ENCODE data around the gene ZNF766. TPM values are rescaled to one million over a fixed set of nuclear protein-coding genes. Genes with fewer than 3 reads are reported as not detected.
A peak's percentile ranks its signal among the peaks of the same experiment; 100 is the strongest.

ZNF766 gene
- 15.5 and 17.1 TPM in 2 replicates for total RNA-seq (2014; rRNA removed; shearing (Covaris generic))
- total RNA-seq (2022), result 15.8 and 26.4 TPM in 2 replicates
- Bru-seq, nascent RNA, result percentile 78 among the genes with signal in this experiment
- BruChase-seq, experiment 1, labeled RNA remaining after a 6-hour chase, result percentile 72 among the genes with signal in this experiment
- BruChase-seq, experiment 2, labeled RNA remaining after a 2-hour chase, result percentile 70 among the genes with signal in this experiment
- long read RNA-seq, full-length matches to known transcripts, result 48 of 55 reads
- long read RNA-seq, partial matches to known transcripts, result 2 of 55 reads
- long read RNA-seq, other reads (novel, unspliced or antisense), result 5 of 55 reads

- Histone ChIP-seq H3K9me3 (ENCODE audit: low read length) (peaks cover 16% of the 10 kb centered on the region), H3K4me2 (ENCODE audit: low read length) (peak within 1 kb of the TSS; percentile 87), H3K4me3 (ENCODE audit: low read depth, low read length, poor library complexity, severe bottlenecking) (peak within 1 kb of the TSS; percentile 91), H4K20me1 (ENCODE audit: insufficient read depth, low read length) (no peaks in the 10 kb centered on the region), H2AFZ (ENCODE audit: low read length) (peak within 1 kb of the TSS; percentile 92), H3K79me2 (ENCODE audit: insufficient read depth, low read depth, low read length) (peaks cover 51% of the 10 kb centered on the region), H3K4me1 (ENCODE audit: insufficient read depth, low read length, poor library complexity, severe bottlenecking) (peaks cover 16% of the 10 kb centered on the region), H3K36me3 (ENCODE audit: insufficient read depth, low read length) (peaks cover 39% of the 10 kb centered on the region), H3K9me2 (ENCODE audit: insufficient read depth, low read length) (no peaks in the 10 kb centered on the region), H3K27ac (ENCODE audit: low read depth, low read length, poor library complexity, severe bottlenecking) (peak within 1 kb of the TSS; percentile 64)
- ChIA-PET CTCF (ENCODE audit: unreplicated experiment) (no interaction called here), POLR2A (no interaction called here)
- TSS peak; percentile 84 for BruUV-seq (replicated peaks)
- no peak for TF ChIP-seq EZH2phosphoT487 (IDR thresholded peaks at IDR 0.05; ENCODE audit: borderline replicate concordance, low read depth, low read length)
- no peak for TF ChIP-seq CTCF (conservative IDR thresholded peaks at IDR 0.05; ENCODE audit: low read length)
- peak; percentile 95 for DNase-seq (ENCODE audit: low spot score)
- intact Hi-C loops (cut with micrococcal nuclease; ENCODE audit: unreplicated experiment), result no loop called here
These were observed at the start of gene ZNF766 for GRCh38 chr19:52269338-52270261. Gene ZNF766, plus strand, starts transcription at chr19:52269587. Its CDS starts 27 bp downstream, at chr19:52269614.

- BruUV-seq (replicated peaks), result no TSS peak
- Histone ChIP-seq H3K79me2 (ENCODE audit: insufficient read depth, low read depth, low read length) (no peaks in the 10 kb centered on the region), H3K4me2 (ENCODE audit: low read length) (no peak overlapping the region), H2AFZ (ENCODE audit: low read length) (no peak overlapping the region), H3K4me1 (ENCODE audit: insufficient read depth, low read length, poor library complexity, severe bottlenecking) (no peaks in the 10 kb centered on the region), H3K9me3 (ENCODE audit: low read length) (no peaks in the 10 kb centered on the region), H3K9me2 (ENCODE audit: insufficient read depth, low read length) (no peaks in the 10 kb centered on the region), H4K20me1 (ENCODE audit: insufficient read depth, low read length) (no peaks in the 10 kb centered on the region), H3K27ac (ENCODE audit: low read depth, low read length, poor library complexity, severe bottlenecking) (no peak overlapping the region), H3K4me3 (ENCODE audit: low read depth, low read length, poor library complexity, severe bottlenecking) (no peak overlapping the region), H3K36me3 (ENCODE audit: insufficient read depth, low read length) (peaks cover 100% of the 10 kb centered on the region)
- CTCF ChIA-PET (ENCODE audit: unreplicated experiment), result no interaction called here
- POLR2A ChIA-PET, result no interaction called here
- intact Hi-C loops (cut with micrococcal nuclease; ENCODE audit: unreplicated experiment), result no loop called here
- DNase-seq (ENCODE audit: low spot score), result no peak
- TF ChIP-seq CTCF (conservative IDR thresholded peaks at IDR 0.05; ENCODE audit: low read length), result no peak
These were observed 49.8 kb upstream of the ZNF766 start for GRCh38 chr19:52219611-52220010.
